ENCODE measurements around the gene DRGX.

The DRGX gene

DNA sequence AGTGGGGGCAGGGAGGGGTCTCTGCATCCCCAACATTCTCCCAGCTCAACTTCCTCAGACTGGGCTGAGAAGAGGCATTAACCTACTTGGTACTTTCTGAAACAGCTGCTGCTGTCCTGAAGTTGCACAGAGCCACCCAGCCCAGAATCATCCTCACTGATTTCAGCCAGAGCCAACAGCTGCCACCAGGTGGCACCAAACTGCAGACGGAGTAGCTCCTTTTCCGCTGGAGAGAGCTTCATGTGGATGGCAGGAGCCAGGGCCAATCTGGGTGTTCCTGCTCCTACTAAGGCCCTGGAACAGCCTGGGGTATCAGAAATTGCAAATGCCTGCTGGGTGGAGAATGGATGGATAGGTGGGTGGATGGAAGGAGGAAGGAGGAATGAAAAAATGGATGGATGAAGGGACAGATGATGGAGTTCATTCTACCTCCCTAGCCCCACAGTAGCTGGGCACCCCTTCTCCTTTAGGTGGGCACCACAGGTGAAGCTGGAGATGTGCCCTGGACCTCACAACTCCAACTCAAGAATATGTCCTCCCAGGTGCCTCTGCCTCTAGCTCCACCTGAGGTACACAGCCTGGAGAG is 11.8 kb upstream of the DRGX start:
- DNase-seq, result peak; percentile 63 to 68

DNA sequence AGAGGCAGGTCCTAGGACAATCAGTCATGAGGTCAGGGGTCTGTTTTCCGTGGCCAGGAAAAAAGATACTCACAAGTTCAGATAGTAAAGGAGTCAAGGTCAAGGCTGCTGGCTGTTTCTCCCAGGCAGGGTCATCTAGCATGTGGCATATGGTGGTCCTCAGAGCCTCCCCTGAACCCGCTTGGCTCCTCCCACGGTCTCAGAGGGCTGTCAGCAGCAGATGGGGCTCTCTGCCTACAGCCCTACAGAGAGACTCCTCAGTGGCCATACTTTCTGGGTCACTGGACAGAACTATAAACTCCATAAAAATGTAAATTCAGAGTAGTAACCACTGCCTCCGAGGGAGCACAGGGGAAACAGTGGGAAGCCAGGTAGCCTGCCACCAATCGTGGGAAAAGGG is 11.3 kb upstream of the DRGX start:
- no peak for DNase-seq

DNA sequence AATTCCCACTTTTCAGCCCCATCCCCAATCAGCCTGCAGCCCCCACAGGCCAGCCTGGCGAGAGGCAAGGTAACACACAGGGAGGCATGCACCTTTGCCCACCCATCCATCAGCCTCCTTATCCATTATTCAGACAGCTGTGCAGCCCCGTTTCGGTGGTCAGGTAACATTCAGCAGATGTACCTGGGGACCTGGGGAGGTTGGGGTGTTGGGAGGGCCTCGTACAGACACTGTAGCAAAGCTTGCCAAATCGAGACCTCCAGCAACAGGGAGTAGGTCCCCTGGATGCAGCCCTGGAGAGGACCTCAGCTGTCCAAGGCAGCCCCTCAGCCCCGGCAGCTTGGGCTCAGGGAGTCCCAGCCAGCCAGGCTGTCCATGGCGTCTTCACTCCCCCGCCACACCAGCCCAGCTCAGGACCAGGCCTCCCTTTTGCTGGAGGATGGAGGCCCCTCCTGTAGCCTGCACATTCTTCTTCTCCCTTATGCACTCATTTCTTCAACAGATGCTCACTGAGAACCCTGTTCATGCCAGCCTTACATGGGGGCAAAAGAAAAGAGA is 8.5 kb upstream of the DRGX start:
- no peak for DNase-seq

DNA sequence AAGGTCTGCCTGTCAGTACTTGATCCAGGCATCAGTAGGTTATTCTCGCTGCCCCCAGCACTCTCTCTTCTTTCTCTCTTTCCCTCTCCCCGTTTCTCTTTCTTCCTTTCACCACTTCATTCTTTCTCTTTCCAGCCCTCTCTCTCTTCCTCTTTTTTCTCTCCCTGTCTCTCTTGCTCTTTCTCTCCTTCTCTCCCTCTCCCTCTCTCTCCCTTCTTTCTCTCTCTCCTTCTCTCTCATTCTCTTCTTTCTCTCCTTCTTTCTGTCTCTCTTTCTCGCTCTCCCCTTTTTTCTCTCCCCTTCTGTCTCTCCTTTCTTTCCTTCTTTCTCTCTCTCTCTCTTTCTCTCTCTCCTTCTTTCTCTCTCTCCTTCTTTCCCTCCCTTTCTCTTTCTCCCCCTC is 7.5 kb upstream of the DRGX start:
- no peak for DNase-seq

DNA sequence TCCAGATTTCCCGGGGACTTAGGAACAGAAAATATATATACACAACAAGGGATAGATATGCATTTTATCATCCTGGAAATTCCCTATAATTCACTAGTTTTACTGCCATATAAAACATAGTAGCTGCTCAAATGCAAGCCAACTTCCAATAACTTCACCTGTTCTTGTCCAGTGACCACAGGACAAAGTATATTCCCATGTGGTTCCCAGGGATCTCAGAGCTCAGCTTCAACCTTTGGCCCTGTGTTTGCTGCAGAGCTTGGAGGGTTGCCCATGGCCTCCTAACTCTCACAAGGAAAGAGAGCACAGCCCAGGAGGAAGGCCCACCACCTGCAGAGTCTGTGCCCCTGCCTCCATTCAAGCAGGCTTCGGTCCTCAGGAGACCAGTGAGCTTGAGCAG is 4.5 kb upstream of the DRGX start:
- no peak for DNase-seq

DNA sequence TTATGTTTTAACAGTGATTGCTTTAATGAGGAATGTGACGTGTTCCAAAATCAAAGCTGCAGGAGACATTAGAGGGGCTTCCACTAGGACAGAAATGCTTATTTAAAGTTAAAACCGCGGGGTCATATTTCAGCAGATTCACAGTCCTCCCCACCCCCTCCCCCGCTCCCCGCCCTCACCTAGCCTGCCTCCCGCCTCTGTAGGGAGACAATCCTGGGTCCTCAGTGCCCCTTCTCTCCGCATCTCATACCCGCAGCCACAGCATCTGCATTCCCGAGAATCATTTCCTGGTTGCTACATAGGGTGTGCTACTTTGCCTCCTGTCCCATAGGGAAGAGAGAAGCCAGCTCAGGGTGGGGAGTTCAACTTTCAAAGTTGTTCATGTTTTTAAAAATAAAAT is 3.1 kb upstream of the DRGX start:
- DNase-seq, result no peak

DNA sequence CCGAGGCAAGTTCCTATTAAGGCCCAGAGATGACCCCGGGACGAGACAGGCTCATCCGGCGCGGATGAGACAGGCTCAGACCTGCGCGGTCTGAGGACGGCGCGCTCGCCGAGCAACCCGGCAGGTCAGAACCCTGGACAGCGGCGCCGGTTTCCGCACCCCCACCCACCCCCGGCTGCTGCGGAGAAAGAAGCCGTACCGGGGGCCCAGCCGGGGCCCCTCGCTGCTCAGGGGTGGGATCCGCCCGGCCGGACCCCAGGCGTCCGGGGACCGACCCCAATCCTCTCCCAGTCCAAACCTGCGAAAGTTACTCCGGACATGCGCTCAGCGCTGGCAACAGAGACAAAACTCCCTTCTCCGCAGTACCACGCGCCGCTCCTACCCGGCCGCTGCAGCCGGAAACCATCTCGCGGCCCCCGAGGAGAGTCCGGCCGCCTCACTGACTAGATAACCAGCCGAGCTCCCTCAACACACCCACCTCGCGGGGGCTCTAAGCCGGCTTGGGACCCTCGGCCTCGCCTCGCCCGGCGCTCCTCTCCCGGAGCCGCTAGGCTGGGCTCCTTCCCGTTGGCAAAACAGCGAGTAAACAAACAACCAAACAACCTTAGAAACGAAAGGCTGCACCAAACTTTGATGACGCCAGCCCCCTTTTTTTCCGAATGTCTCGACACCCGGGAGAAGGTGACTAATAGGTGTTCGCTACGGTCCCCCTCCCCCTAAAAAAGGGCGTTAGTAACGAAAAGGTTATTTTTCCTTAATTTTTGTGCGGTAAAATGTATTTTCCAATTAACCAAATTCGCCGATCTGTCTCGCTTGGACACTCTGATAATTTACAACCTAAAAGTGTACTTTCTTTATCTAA is 2.3 kb upstream of the DRGX start:
- DNase-seq, result peak; percentile 23 to 29

DNA sequence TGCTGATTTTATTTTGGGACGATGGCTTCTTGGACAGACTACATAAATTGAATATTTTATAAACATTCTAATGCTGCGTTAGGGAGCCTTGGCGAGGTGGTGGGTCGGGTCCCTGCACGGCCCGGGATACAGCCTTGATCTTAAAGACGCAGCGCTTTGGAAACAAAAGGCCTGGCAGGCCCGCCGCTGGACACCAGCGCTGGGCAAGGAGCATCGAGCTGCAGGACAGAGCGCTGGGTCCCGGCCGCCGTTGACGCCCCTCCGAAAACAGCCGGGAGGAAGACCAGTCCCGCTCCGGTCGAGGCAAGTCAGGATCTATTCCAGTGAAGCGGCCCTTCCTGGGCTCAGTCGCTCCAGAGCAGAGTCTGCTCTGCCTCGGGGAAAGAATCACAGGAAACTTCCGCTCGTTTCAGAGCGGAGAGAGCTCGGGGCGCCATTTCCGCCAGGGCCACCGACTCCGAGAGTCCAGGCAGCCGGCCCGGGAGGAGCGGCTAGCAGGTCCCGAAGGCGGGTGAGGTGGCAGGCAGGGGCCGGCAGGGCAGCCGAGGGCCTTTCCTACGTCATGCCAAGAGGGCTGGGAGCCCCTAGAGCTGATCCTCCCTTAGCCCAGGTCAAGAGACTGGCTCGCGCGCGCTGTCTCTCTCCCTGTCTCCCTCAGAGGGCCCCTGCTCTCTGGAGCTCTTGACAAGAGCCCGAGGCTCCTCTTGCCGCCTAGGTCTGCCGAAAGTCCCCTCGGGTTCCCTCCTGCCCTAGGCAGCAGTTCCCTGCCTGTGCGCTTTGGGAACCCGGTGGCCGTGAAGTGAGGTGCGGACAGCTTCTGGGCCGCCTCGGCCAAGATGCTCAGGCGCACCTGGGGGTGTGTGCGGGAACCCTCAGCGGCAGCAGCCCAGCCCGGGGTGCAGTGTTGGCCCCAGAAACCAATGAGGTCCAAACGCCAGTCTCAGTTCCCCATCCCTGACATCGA is 1.4 kb upstream of the DRGX start:
- no peak for DNase-seq

DNA sequence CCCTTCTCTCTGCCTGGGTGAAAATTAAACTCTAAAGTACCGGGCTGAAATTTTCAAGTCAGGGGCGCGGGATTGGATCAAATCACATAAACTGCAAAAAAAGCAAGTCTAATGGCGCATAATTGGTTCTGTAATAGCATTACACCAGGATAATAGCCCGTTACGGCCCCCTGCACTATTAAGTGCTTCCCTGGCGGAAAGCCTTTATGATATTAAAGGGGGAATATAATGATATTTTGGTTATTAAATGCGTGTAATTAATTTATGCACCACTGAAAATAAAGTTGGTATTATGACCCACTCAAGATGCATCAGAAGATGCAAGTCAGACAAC is 744 bp upstream of the DRGX start:
- no peak for DNase-seq

DNA sequence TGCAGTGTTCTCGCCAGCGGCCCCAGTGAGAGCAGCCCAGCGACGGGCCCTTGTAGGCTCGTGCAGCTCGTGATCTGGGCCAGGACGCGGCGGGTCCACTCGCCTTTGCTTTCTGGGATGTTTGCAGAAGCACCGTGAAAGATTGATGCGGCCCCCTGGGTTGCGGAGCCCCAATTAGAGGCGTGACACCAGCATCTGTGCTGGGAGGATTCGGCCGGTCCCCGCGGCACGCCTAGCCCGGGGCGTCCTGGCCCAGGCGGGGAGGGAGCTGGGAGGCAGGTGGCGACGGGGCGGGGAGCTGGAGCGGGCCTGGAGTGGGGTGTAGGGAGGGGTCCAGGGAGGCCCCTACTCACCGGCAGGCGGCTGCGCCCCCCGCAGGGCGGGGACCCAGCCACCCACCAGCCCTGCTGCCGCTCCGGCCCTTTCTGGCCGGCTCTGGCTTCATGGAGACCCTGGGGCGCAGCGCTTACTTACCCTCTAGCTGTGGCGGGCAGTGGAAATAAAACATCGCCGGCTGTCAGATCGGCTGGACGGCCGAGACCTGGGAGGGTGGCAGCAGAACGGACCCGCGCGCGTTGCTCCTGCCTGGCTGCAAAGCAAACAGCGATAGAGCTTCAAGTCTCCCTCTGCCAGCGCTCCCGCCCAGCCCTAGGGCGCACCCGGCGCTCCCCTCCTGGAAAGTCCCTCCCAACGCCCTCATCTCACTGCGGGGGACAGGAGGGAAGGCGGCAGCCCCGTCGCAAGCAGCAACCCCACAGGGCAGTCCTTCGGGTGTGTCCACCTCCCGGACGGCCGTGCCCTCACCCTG is 752 bp downstream of the DRGX start:
- no peak for DNase-seq

DNA sequence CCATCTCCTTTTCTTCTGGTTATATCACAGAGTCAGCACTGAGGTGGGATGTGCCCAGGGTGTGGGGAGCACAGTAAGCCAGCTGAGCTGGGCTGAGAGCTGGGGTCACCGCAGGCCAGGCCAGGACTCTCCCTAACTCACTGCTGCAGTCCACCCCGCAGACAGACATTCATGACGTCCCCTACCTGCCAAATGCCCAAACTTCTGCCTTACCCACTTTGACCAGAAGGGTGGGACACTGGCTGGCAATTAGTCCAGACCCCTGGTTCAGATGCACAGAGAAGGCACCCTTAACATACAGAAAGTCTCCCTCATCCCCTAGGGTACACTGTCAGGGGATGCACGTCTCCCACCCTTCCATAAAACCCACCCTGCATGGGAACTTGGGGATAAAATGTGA is 2.1 kb downstream of the DRGX start:
- no peak for DNase-seq

DNA sequence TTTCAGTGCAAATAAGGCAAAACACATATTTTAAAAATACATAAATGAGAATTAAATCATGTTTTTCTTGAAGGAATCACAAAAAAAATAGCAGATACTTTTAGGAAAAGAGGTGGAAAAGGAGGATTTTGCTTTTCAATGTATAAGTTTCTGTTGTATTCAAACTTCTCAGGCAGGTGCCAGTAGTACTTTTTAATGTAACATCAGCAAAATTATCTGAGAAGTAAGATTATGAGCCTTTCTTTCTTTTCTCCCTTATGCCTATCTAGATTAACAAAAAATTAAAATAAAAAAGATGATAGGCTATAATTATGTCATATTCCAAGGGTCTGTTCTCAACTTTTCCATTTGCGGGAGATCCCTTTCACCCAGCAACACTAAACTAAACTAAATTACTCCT is 2.6 kb downstream of the DRGX start:
- no peak for DNase-seq

DNA sequence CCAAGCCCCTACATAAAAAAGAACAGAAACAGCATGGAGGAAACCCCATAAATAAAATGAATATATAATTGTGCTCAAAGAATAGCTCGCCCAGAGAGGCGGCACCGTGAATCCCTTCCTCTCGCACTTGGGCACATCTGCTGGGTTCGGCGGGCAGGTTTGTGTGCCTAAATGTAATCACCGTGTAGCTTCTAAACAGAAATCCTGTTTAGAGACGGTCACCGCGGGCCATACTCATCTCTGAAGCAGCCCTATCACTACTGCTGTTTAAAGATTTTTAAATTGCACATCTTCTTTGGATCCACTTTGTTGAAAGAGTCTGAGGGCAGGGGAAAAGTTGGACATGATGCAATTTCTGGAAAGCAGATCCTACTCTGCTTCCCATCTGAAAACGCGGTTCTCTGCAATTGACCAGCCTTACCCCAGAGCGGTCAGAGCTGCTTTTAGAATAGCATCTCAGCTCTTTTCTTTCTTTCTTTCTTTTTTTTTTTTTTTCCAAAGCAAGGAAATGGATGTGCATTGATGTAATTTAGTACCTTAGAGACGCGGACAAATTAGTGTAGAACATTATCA is 6.4 kb downstream of the DRGX start:
- DNase-seq, result no peak

DNA sequence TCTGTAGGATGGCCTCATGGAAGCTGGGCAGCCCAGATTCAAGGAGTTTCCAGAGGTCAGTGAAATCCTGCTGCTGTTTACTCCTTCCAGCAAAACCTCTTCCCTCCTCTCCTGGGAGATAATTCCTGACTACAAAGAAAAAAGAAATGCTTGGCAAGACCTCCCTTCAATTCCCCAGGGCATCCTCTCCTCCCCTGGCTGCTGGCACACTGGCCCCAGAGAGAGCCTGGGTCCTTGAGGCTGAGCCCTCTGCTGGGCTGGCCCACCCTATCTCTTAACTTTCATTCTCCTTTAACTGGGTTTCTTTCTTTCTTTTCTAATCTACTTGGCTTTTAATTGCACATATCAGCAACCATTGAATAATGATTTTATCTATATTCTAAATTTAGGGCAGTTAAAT is 7.7 kb downstream of the DRGX start:
- DNase-seq, result no peak

DNA sequence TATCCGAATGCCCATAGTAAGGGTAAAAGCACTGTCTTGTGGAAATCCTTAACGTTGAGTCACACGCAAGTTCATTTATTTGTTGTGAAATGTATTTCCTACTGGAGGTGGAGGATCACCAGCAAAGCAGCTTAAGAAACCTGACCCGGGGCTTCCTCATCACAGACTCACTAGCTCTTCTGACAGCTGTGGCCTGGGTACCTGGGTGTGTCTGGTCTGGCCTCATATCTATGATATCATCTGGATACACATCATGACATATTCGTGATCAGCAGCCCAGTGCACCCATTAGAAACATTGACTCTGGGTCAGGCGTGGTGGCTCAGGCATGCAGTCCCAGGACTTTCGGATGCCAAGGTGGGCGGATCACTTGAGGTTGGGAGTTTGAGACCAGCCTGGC is 8.8 kb downstream of the DRGX start:
- no peak for DNase-seq

DNA sequence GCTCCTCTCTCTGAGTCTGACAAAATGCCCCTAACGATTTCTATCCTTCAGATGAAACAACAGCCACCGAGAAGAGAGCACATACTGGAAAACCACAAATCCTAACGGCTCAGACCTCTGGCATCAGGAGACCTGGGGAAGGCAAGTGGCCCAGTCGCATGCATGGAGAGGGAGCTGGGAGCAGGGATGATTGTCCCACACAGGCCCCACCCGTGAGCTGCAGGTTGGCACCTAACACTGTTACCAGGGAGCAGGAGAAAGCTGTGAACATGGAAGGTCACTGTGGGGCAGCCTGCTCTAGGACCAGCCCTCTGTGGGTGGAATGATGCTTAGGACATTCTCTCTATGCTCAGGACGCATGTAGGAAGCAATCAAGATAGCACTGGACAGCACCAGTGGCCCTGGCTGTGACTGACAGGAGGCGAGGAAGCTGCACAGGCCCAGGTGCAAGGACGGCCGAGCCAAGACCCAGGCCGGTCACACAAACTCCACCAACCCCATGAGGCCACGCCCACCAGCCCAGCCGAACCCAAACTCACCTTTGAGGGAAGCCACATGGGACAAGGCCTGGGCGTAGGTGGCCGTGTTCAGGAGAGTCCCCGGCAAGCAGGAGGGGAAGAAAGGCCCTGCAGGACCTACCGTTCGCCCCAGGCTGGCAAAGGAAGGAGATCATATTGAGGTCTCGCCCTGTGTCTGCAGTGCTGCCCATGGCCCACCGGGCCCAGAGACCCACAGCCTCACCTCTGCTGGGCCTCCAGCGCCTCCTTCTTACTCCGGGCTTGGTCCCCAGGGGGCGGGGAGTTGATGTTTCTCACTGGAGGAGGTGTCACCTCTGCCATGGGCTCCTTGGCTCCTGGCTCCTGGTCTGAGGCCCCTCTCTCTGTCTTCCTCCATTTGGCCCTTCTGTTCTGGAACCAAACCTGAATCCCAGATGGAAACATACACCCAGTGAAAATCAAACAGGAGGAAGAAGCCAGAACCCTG is 9.7 kb downstream of the DRGX start:
- no peak for DNase-seq

DNA sequence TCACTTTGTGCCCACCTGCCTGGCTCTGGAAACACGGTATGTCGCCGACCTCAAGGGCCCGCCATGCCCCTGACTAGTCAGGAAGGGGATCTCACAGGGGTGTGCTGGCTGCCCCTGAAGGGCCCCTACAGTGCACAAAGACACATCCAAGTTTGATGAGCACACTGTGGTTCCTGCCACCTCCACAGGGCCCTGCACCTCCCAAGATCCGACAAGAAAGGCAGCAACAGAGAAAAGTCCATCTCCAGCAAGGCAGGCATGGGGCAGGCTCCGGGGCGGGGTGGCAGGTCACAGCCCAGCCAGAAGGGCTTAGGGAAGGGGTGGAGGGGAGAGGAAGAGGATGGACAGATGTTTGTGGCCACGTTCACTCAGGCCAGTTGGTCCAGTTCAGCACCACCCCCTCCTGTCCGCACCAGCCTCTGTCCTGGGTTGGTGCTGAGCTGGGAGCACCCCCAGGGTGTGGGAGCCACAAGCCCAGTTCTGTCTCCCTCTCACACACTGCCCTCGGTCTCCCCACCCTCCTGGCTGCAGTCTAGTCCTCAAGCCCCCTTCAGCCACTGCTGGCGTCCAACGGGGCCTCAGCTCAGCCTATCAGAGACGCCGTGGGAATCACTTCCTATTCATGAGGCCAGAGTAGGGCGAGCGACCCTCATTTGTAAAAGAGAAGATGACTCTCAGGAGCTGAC is 11.5 kb downstream of the DRGX start:
- DNase-seq, result no peak

DNA sequence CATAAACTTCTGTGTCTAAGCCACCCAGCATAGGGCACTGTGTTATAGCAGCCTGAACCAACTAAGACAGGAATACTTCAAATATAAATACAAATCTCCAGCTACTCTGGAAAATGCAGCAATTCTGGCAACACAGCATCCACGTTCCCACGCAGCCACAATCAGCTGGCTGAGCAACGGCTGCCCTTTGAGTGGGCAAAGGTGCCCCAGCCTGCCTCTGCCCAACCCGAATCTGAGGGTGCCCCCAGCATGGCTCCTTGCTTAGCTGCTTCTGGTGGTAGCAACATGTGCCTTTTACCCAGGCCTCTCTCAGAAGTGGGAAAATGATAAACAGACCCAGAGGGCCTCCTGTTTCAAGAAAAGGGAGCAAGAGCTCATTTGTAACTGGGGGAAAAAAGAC is 12.0 kb downstream of the DRGX start:
- DNase-seq, result no peak

DNA sequence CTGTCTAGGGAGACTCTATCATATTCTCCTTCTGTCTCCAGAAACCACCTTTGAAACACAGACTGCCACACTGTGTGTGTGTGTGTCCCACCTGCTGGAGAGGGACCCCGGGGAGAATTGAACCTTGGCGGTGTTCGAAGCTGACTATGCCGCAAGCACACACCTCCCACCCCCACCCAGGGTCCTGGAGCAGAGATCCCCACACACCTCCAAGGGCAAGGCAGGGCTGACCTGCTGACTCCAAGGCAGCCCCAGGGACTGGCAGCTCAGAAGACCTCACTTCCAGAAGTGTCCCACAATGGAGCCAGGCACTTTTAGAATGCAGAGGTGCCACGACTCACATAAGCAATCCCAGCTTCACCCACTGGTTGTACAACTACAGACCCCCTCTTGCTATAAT is 13.1 kb downstream of the DRGX start:
- DNase-seq, result no peak

DNA sequence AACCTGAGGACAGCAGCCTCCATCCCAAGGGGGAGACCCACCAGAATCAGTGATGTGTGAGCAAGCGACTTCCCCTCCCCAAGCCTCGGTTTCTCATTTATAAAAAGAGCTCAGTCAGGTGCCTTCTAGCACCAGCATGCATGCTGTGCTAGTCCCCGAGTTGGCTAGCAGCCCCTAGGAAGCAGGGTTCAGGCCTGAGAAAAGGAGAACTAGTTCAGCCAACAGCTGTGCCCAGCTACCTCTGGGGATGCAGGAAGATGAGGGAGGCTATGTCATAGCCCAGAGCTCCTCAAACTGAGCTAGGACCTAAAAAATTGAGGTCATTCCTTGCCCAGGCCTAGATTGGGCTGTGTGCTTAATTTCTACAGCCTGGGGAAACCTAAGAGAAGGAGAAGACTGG is 13.7 kb downstream of the DRGX start:
- DNase-seq, result no peak

Data from activated CD4-positive, alpha-beta T cell treated with anti-CD3 and anti-CD28 coated beads, Interleukin-2, amount 50 U/mL, for 4 hours (primary cell).